GM12878 (cell line): ENCODE data around the gene LDB3. TPM values are rescaled to one million over a fixed set of nuclear protein-coding genes. Genes with fewer than 3 reads are reported as not detected.

Experiments used
- ATAC-seq: fragments of 200-7000 bp; cut with Tn5 transposase; 3 replicates; pipeline ENCODE4 v1.9.1; 2020; ENCODE audit warnings: mild to moderate bottlenecking, moderate library complexity
- BruUV-seq: library from RNA; stranded (reverse); fragments of 400-500 nt; replicated peaks from 2 replicates; lab custom pipeline; 2021; lab: Mats Ljungman, UMichigan
- CTCF ChIA-PET: fragments of 300-600 bp; sonication (Branson Sonifier 250); formaldehyde crosslinking; extraction: SDS; loops from one replicate; lab custom pipeline; 2021; ENCODE audit warnings: inconsistent platforms; lab: Yijun Ruan, JAX
- POLR2A ChIA-PET: fragments of 350-600 bp; formaldehyde crosslinking; extraction: SDS; loops from one replicate; lab custom pipeline; 2021; ENCODE audit warnings: inconsistent platforms; lab: Charles Lee
- RAD21 ChIA-PET: fragments of 300-600 bp; sonication (Branson Sonifier 250); formaldehyde crosslinking; loops from one replicate; lab custom pipeline; 2023; ENCODE audit warnings: antibody characterized with exemption; ENCODE audit not compliant: unreplicated experiment; lab: Charles Lee
- SMC1A ChIA-PET: fragments of 300-600 bp; sonication (Branson Sonifier 250); formaldehyde crosslinking; loops from one replicate; lab custom pipeline; 2023; ENCODE audit not compliant: unreplicated experiment, uncharacterized antibody; lab: Charles Lee
- DNase-seq: peaks from one replicate; pipeline ENCODE4 v3.0.0-alpha.2; 2011; ENCODE audit warnings: low read depth, low spot score
- FAIRE-seq: peaks from 3 replicates; lab custom pipeline; 2011; peaks lifted over from hg19 to GRCh38; lab: Jason Lieb, UNC
- H2AFZ ChIP-seq: 2 replicates; pipeline ENCODE4 v1.6.0; 2011; ENCODE audit warnings: low read depth, low read length, control low read depth; ENCODE audit not compliant: control insufficient read depth
- H3K27ac ChIP-seq: 2 replicates; pipeline ENCODE4 v1.5.1; 2011; ENCODE audit warnings: control low read depth; ENCODE audit not compliant: control insufficient read depth, insufficient read depth
- H3K27me3 ChIP-seq, 2 experiments: replicated peaks in 1 of 2; 2 replicates each; pipeline versions ENCODE4 v1.6.0 to v1.6.1; 2011; ENCODE audit warnings: low read length in 1 of 2; ENCODE audit not compliant: control insufficient read depth in 2 of 2, insufficient read depth in 2 of 2
- H3K36me3 ChIP-seq, 2 experiments: 2 replicates each; pipeline ENCODE4 v1.5.1; 2011; ENCODE audit warnings: low read length in 1 of 2; ENCODE audit not compliant: control insufficient read depth in 2 of 2, insufficient read depth in 2 of 2
- H3K4me1 ChIP-seq: 2 replicates; pipeline ENCODE4 v1.6.1; 2011; ENCODE audit warnings: mild to moderate bottlenecking, low read length, moderate library complexity, mixed read lengths; ENCODE audit not compliant: control insufficient read depth, insufficient read depth
- H3K4me2 ChIP-seq: 2 replicates; pipeline ENCODE4 v1.6.0; 2011; ENCODE audit warnings: control low read depth; ENCODE audit not compliant: control insufficient read depth, insufficient read depth
- H3K4me3 ChIP-seq: fragments of 200-600 bp; sonication (generic); 2 replicates; pipeline ENCODE4 v1.5.1; 2016
- H3K79me2 ChIP-seq: 2 replicates; pipeline ENCODE4 v1.6.0; 2011; ENCODE audit warnings: low read length; ENCODE audit not compliant: control insufficient read depth, insufficient read depth
- H3K9ac ChIP-seq: 2 replicates; pipeline ENCODE4 v1.8.0; 2011; ENCODE audit warnings: low read length, control low read depth, mixed read lengths; ENCODE audit not compliant: control insufficient read depth, insufficient read depth
- H3K9me3 ChIP-seq: replicated peaks from 3 replicates; pipeline ENCODE4 v1.5.1; 2011; ENCODE audit warnings: mild to moderate bottlenecking, low read length; ENCODE audit not compliant: control insufficient read depth, insufficient read depth
- H4K20me1 ChIP-seq: 2 replicates; pipeline ENCODE4 v1.6.0; 2011; ENCODE audit not compliant: control insufficient read depth, insufficient read depth
- ATF7 ChIP-seq: fragments of 450-650 bp; IDR thresholded peaks from 2 replicates; pipeline ENCODE4 v1.6.1; 2016; ENCODE audit warnings: low read depth, mild to moderate bottlenecking
- CBX3 ChIP-seq: fragments of 200-600 bp; sonication (generic); IDR thresholded peaks from 2 replicates; pipeline ENCODE4 v1.6.1; 2016; ENCODE audit warnings: low read depth, borderline replicate concordance
- MEF2A ChIP-seq: IDR thresholded peaks from 2 replicates; pipeline ENCODE4 v1.6.1; 2011; ENCODE audit warnings: low read depth, mild to moderate bottlenecking, low read length, moderate library complexity; ENCODE audit not compliant: insufficient read depth
- NBN ChIP-seq: fragments of 450-650 bp; IDR thresholded peaks from 2 replicates; pipeline ENCODE4 v1.6.1; 2016
- NFIC ChIP-seq: IDR thresholded peaks from 2 replicates; pipeline ENCODE4 v1.6.1; 2012; ENCODE audit warnings: low read depth, mild to moderate bottlenecking, inconsistent platforms, low read length, moderate library complexity
- NFYA ChIP-seq: IDR thresholded peaks from 2 replicates; pipeline ENCODE4 v1.6.1; 2011; ENCODE audit warnings: low read depth, mild to moderate bottlenecking, low read length, improper control_type of control experiment, borderline replicate concordance
- NR2C1 ChIP-seq: fragments of 450-650 bp; IDR thresholded peaks from 2 replicates; pipeline ENCODE4 v1.6.1; 2017; ENCODE audit warnings: antibody characterized with exemption, mild to moderate bottlenecking, moderate library complexity
- NRF1 ChIP-seq: conservative IDR thresholded peaks from 2 replicates; pipeline ENCODE4 v1.6.1; 2011; ENCODE audit warnings: mild to moderate bottlenecking, low read depth, low read length, improper control_type of control experiment
- PAX8 ChIP-seq: fragments of 450-650 bp; IDR thresholded peaks from 2 replicates; pipeline ENCODE4 v1.6.1; 2017; ENCODE audit warnings: mild to moderate bottlenecking, moderate library complexity
- RBBP5 ChIP-seq: fragments of 200-600 bp; sonication (generic); conservative IDR thresholded peaks from 2 replicates; pipeline ENCODE4 v1.6.1; 2016
- TAF1 ChIP-seq: IDR thresholded peaks from 2 replicates; pipeline ENCODE4 v1.6.1; 2011; ENCODE audit warnings: mild to moderate bottlenecking, low read depth, low read length, borderline replicate concordance
- TARDBP ChIP-seq: IDR thresholded peaks from 2 replicates; pipeline ENCODE4 v1.6.1; 2016; ENCODE audit warnings: borderline replicate concordance
- YY1 ChIP-seq: IDR thresholded peaks from 2 replicates; pipeline ENCODE4 v1.6.1; 2011; ENCODE audit warnings: low read depth, mild to moderate bottlenecking, low read length
- WGBS: methylation state at CpG from one replicate; pipeline ENCODE4 v1.1.6; 2016; ENCODE audit warnings: low lambda C conversion rate; ENCODE audit not compliant: insufficient replicate concordance, insufficient coverage; ENCODE audit errors: missing lambda C conversion rate; 5-methylcytosine and 5-hydroxymethylcytosine counted together
- in situ Hi-C: fragments of 300-500 bp; cut with MboI; formaldehyde crosslinking; loops from 9 replicates; pipeline ENCODE4 v1.14.3; 2018; ENCODE audit warnings: mixed read lengths
- intact Hi-C: fragments of 100-400 bp; cut with micrococcal nuclease; formaldehyde crosslinking; loops from one replicate; pipeline ENCODE4 v1.14.2; 2022; ENCODE audit not compliant: unreplicated experiment
- polyA plus RNA-seq, 11 experiments: library from polyadenylated mRNA; depleted of rRNA in 4 of 11; unstranded in 6 of 11; stranded (reverse) in 5 of 11; fragments of >200 nt; fragmentation: Nextera tagmentation in 4 of 11; fragmentation: Illumina TruSeq in 1 of 11; extraction: Ambion mirVana in 4 of 11; extraction: Trizol in 1 of 11; gene quantifications; 1 replicate in 1 of 11; 2 replicates in 10 of 11; pipeline versions ENCODE4 v1.2.1 to v1.2.3, GENCODE V29; 2011 to 2016; ENCODE audit warnings: inconsistent platforms in 2 of 11, missing spikeins in 2 of 11, low read depth in 1 of 11
- total RNA-seq, 4 experiments: library from RNA; depleted of rRNA in 3 of 4; stranded (reverse); fragments of >200 nt in 3 of 4; fragmentation: Illumina TruSeq in 1 of 4; extraction: Trizol in 1 of 4; gene quantifications; 2 replicates each; pipeline versions ENCODE4 v1.2.1 to v1.2.3, GENCODE V29; 2013 to 2021
- TF ChIP-seq, protein P1 (sequence below): IDR thresholded peaks from 2 replicates; pipeline ENCODE4 v1.6.1; 2012; ENCODE audit warnings: low read depth, low read length, improper control_type of control experiment
- TF ChIP-seq, protein P2 (sequence below): fragments of 450-650 bp; formaldehyde crosslinking; IDR thresholded peaks from 2 replicates; pipeline ENCODE4 v1.4.0; 2020; ENCODE audit warnings: mild to moderate bottlenecking, moderate library complexity

LDB3 gene
- total and polyA plus RNA-seq, 10 of the 15 experiments (the other 5 are each of a cell fraction or from before 2014, with no cell fraction given): 0.02 to 0.07 (median 0.04) TPM; not detected in 1

DNA sequence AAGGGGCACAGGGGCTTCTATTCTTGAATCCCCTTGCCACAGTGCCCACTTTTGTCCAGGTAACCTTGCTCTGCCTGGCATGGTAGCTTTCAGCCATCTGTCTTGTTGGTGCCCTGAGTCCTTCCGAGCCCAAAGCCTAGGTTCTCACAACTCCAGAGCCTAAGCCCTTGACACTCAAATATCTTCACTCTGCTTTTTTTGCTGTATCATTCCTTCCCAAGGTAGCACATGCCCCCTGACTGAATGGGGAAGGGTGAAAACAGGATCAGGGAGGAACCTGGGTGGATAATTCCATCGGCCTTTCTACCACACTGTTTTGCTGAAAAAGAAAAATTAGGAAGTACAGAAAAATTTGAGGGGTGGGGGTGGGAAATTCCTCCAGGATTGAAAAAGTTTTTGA, 37.6 kb downstream of the LDB3 start:
- intact Hi-C loops: no loop called here
- ChIA-PET CTCF (no interaction called here), SMC1A (no interaction called here), POLR2A (no interaction called here)
- no peak for FAIRE-seq
- Histone ChIP-seq H3K27me3 (no peaks in the 10 kb centered on the region; a peak in 1 of 4 replicates), H3K9me3 (no peaks in the 10 kb centered on the region), H3K4me3 (no peak overlapping the region), H3K9ac (no peak overlapping the region), H2AFZ (no peak overlapping the region)
- BruUV-seq: no TSS peak
- 38% methylated on average over 2 of the region's 2 CpGs for WGBS
- TF ChIP-seq NFIC (no peak), TARDBP (no peak), CBX3 (no peak), NRF1 (no peak)
- TF ChIP-seq, all 136 proteins: peak for 0
- H3K4me1 ChIP-seq: peaks cover 4% of the 10 kb centered on the region; the same call in 1 of the 2 replicates
- H3K79me2 ChIP-seq: no peaks in the 10 kb centered on the region
- ATAC-seq (no peak), DNase-seq (no peak)
- H3K36me3 ChIP-seq: no peaks in the 10 kb centered on the region
- RAD21 ChIA-PET: interaction anchor here (0.6 kb wide), 1 partner anchor 200 kb away, joined by 3 read pairs; no protein-coding TSS in a partner anchor
- no peaks in the 10 kb centered on the region for H4K20me1 ChIP-seq
- no peak overlapping the region for H3K27ac ChIP-seq
- H3K4me2 ChIP-seq: no peak overlapping the region
- in situ Hi-C loops: no loop called here

GRCh38 chr10:86706401-86706841, 38.1 kb downstream of the LDB3 start:
- ChIA-PET RAD21 (interaction anchor here (0.6 kb wide), 1 partner anchor 199 kb away, joined by 3 read pairs; no protein-coding TSS in a partner anchor), SMC1A (no interaction called here), POLR2A (no interaction called here), CTCF (interaction anchor here (1.0 kb wide), 1 partner anchor 10 kb away, joined by 3 read pairs; no protein-coding TSS in a partner anchor)
- FAIRE-seq (no peak), DNase-seq (no peak), ATAC-seq (no peak)
- H3K27ac ChIP-seq: no peak overlapping the region
- in situ Hi-C loops: no loop called here
- H3K9ac ChIP-seq: no peak overlapping the region
- intact Hi-C loops: no loop called here
- BruUV-seq: no TSS peak
- H3K36me3 ChIP-seq: no peaks in the 10 kb centered on the region
- H2AFZ ChIP-seq: no peak overlapping the region
- no peaks in the 10 kb centered on the region for H4K20me1 ChIP-seq
- no peaks in the 10 kb centered on the region; a peak in 1 of 4 replicates for H3K27me3 ChIP-seq
- H3K4me2 ChIP-seq: no peak overlapping the region
- WGBS: 64% methylated on average over 12 of the region's 12 CpGs
- no peak overlapping the region for H3K4me3 ChIP-seq
- H3K9me3 ChIP-seq: no peaks in the 10 kb centered on the region
- peaks cover 4% of the 10 kb centered on the region; the same call in 1 of the 2 replicates for H3K4me1 ChIP-seq
- no peaks in the 10 kb centered on the region for H3K79me2 ChIP-seq
- TF ChIP-seq NR2C1: no peak
- no peak for TF ChIP-seq NFYA
- no peak for TF ChIP-seq ATF7
- TF ChIP-seq, protein P1, sequence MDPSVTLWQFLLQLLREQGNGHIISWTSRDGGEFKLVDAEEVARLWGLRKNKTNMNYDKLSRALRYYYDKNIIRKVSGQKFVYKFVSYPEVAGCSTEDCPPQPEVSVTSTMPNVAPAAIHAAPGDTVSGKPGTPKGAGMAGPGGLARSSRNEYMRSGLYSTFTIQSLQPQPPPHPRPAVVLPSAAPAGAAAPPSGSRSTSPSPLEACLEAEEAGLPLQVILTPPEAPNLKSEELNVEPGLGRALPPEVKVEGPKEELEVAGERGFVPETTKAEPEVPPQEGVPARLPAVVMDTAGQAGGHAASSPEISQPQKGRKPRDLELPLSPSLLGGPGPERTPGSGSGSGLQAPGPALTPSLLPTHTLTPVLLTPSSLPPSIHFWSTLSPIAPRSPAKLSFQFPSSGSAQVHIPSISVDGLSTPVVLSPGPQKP: no peak
- no peak for TF ChIP-seq PAX8
- no peak for TF ChIP-seq MEF2A
- TF ChIP-seq, protein P2, sequence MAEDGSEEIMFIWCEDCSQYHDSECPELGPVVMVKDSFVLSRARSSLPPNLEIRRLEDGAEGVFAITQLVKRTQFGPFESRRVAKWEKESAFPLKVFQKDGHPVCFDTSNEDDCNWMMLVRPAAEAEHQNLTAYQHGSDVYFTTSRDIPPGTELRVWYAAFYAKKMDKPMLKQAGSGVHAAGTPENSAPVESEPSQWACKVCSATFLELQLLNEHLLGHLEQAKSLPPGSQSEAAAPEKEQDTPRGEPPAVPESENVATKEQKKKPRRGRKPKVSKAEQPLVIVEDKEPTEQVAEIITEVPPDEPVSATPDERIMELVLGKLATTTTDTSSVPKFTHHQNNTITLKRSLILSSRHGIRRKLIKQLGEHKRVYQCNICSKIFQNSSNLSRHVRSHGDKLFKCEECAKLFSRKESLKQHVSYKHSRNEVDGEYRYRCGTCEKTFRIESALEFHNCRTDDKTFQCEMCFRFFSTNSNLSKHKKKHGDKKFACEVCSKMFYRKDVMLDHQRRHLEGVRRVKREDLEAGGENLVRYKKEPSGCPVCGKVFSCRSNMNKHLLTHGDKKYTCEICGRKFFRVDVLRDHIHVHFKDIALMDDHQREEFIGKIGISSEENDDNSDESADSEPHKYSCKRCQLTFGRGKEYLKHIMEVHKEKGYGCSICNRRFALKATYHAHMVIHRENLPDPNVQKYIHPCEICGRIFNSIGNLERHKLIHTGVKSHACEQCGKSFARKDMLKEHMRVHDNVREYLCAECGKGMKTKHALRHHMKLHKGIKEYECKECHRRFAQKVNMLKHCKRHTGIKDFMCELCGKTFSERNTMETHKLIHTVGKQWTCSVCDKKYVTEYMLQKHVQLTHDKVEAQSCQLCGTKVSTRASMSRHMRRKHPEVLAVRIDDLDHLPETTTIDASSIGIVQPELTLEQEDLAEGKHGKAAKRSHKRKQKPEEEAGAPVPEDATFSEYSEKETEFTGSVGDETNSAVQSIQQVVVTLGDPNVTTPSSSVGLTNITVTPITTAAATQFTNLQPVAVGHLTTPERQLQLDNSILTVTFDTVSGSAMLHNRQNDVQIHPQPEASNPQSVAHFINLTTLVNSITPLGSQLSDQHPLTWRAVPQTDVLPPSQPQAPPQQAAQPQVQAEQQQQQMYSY: no peak
- no peak for TF ChIP-seq RBBP5
- no peak for TF ChIP-seq YY1
- no peak for TF ChIP-seq TAF1
- no peak for TF ChIP-seq NBN
